MG63 (cell line): ENCODE results near the gene ATP8B4. TPM values are rescaled to one million over a fixed set of nuclear protein-coding genes. Genes with fewer than 3 reads are reported as not detected.

ENCODE experiments used
- DNase-seq: peaks from one replicate; pipeline ENCODE4 v3.0.0-alpha.2; 2020
- H3K27me3 ChIP-seq: fragments of 250-450 bp; sonication (Bioruptor Pico); 2 replicates; pipeline ENCODE4 v1.5.1; 2020; ENCODE audit warnings: mild to moderate bottlenecking, moderate library complexity
- H3K36me3 ChIP-seq: fragments of 250-450 bp; sonication (Bioruptor Pico); 2 replicates; pipeline ENCODE4 v1.5.1; 2020; ENCODE audit warnings: mild to moderate bottlenecking, moderate library complexity
- H3K4me3 ChIP-seq: fragments of 250-450 bp; sonication (Bioruptor Pico); 2 replicates; pipeline ENCODE4 v1.5.1; 2020; ENCODE audit warnings: mild to moderate bottlenecking, moderate library complexity
- H3K9me3 ChIP-seq: fragments of 250-450 bp; sonication (Bioruptor Pico); 2 replicates; pipeline ENCODE4 v1.5.1; 2020; ENCODE audit warnings: mild to moderate bottlenecking, moderate library complexity
- total RNA-seq: library from RNA; depleted of rRNA; stranded (reverse); fragments of >200 nt; shearing (Covaris generic); gene quantifications from 2 replicates; pipeline ENCODE4 v1.2.3, GENCODE V29; 2014; ENCODE audit warnings: low replicate concordance

Gene ATP8B4
- total RNA-seq, 1 experiment from 2014 or later: not detected

DNA sequence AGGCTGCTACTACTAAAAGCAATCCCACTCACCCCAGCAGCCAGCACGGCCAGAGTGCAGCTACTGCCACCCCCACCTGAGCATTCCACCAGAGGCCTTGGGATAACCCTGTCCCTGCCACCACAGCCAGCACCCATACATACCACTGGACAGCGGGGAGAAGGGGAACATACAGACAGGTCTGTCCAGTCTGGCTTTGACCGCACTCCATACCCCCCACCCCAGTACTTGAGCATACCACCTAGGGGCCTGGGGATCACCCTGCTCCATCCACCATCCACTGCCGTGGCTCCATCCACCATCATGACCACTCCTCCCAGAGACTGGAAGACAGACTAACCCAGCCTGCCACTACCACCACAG, 210.1 kb downstream of the ATP8B4 start:
- Histone ChIP-seq H3K4me3 (no peak overlapping the region), H3K36me3 (no peaks in the 10 kb centered on the region), H3K27me3 (no peaks in the 10 kb centered on the region), H3K9me3 (peaks cover 9% of the 10 kb centered on the region)
- no peak for DNase-seq

DNA sequence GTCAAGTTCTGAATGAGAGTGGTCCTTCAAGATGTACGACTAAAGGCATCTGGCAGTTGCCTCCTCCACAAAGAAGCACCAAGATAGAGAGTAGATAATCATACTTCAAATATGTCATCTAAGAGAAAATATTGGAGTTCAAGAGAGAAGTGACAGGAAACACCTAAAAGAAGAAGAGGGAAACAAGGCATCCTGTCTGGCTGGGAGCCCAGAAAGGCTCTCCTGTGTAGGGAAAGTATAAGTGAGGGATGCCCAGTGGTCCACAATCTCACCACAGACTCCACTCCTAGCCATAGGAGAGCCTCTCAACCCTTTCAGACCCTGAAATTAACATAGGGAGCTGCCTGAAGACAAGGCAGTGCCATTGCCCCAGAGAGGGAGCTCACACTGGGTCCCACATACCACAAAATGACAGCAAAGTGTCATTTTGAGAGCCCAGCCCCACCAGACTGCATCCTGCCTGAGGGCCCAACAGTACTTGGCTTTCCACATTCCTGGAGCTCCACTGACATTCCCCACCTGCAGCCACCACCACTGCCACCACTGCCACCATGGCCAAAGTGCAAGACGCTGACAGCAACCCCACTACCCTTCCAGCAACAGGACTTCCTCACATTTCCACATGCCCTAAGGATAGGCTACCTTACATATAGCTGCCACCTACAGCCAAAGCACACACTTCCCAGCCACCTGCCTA, 210.6 kb downstream of the ATP8B4 start:
- peaks cover 9% of the 10 kb centered on the region for H3K9me3 ChIP-seq
- no peak for DNase-seq
- H3K27me3 ChIP-seq: no peaks in the 10 kb centered on the region
- no peaks in the 10 kb centered on the region for H3K36me3 ChIP-seq
- H3K4me3 ChIP-seq: no peak overlapping the region

DNA sequence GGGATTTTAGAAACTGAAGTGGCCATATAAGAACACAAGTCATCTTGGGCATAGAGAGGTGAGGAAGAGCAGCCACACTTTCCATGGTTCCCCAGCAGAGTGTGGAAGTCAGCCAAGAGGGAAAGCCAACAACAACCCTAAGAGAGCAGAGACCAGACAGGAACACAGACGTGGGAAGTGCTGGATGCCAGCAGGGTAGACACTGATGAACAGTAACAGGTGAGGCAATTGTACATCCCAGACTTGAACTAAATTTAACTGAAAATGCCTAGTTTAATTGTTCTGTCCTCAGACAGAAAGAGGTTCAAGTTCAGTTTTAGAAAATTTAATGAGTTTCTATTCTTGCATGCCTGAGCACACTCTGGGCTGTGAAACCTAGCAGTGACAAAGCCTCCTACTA, 212.1 kb downstream of the ATP8B4 start:
- no peak for DNase-seq
- H3K4me3 ChIP-seq: no peak overlapping the region
- H3K27me3 ChIP-seq: no peaks in the 10 kb centered on the region
- no peaks in the 10 kb centered on the region for H3K36me3 ChIP-seq
- H3K9me3 ChIP-seq: peaks cover 7% of the 10 kb centered on the region

- no peak for DNase-seq
- no peaks in the 10 kb centered on the region for H3K27me3 ChIP-seq
- no peak overlapping the region for H3K4me3 ChIP-seq
- no peaks in the 10 kb centered on the region; the same call in 1 of the 2 replicates for H3K9me3 ChIP-seq
- no peaks in the 10 kb centered on the region for H3K36me3 ChIP-seq
Observed at GRCh38 chr15:49905221-49905620, 213.8 kb downstream of the ATP8B4 start.

DNA sequence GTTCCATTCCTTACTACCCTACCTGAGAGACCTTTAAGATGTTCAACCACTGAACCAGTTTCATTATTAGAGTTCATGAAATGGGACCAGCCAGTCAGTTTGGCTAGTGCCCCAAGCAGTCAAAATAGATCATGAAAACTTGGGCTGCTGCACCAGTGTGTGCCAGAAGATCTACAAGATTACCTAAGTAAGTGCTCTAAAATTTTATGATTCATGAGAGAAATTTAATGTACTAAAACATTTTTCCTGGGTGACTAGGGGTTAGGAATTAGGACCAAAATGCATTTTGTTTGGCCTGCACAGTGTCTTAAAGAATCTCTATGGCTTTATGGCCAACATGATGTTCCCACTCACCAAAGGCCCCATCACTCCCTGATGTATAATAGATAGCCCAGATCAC, 214.7 kb downstream of the ATP8B4 start:
- no peaks in the 10 kb centered on the region for H3K27me3 ChIP-seq
- DNase-seq: peak; percentile 28
- no peak overlapping the region for H3K4me3 ChIP-seq
- no peaks in the 10 kb centered on the region; the same call in 1 of the 2 replicates for H3K9me3 ChIP-seq
- no peaks in the 10 kb centered on the region for H3K36me3 ChIP-seq

DNA sequence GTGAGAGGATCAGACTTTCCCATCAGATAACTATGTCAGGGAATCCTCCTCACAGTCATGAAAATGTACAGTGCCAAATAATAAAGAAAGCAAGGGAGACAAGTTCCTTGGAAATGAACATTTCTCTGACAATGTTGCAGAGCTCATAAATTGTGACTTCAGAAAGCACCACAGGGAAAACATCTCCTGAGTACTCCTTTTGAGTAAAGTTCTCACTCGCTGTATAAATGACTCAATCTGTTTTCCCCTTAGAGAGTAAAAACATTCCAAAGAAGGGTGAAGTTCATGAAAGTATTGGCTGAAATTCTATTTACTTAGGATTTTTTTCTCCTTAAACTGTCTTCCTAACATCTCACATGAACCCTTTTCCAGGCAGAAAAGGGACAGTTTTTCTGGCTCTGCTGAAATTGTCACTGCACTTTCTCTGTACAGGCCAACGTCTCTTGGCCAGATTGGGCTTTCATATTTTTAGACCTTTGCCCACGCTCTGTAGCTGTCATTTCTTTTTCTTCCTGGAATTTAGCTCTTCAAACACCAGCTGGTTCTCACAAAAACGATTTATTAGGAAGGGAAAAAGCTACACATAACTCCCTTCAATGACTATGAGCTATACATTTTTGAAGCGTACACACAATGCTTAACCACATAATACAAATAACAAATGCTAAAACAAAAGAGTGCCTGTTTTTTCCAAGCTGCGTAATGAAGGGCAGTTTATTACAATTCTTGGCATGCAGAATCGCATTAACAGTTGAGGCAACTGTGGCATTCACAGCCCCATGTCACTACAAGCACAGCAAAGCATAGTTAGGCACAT, 216.1 kb downstream of the ATP8B4 start:
- Histone ChIP-seq H3K9me3 (no peaks in the 10 kb centered on the region; the same call in 1 of the 2 replicates), H3K36me3 (no peaks in the 10 kb centered on the region), H3K4me3 (no peak overlapping the region), H3K27me3 (no peaks in the 10 kb centered on the region)
- no peak for DNase-seq

- H3K4me3 ChIP-seq: no peak overlapping the region
- DNase-seq: no peak
Observed at GRCh38 chr15:49901996-49902684, 216.9 kb downstream of the ATP8B4 start.

DNA sequence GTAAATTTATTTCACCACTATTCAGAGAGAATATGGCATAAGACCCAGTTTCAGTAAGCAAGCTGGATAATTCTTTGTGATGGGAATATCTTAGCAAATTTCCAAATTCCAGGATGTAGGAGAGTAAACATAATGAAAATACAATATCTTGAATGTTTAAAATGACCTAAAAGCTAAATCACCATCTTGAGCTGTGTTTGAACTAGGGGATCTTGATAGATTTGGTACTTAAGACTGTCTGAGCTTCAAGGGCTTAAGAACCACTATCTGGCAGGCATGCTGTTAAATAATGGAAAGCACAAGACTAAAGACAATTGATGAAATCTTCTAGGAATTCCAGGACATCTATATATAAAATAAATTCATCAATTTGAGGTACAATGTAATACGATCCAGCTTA, 217.7 kb downstream of the ATP8B4 start:
- no peak overlapping the region for H3K4me3 ChIP-seq
- no peaks in the 10 kb centered on the region; the same call in 1 of the 2 replicates for H3K9me3 ChIP-seq
- DNase-seq: no peak
- H3K36me3 ChIP-seq: no peaks in the 10 kb centered on the region
- no peaks in the 10 kb centered on the region for H3K27me3 ChIP-seq

More at GRCh38 chr15:49901996-49902684, 216.9 kb downstream of the ATP8B4 start:
- H3K36me3 ChIP-seq: no peaks in the 10 kb centered on the region
- no peaks in the 10 kb centered on the region; the same call in 1 of the 2 replicates for H3K9me3 ChIP-seq
- no peaks in the 10 kb centered on the region for H3K27me3 ChIP-seq

DNA sequence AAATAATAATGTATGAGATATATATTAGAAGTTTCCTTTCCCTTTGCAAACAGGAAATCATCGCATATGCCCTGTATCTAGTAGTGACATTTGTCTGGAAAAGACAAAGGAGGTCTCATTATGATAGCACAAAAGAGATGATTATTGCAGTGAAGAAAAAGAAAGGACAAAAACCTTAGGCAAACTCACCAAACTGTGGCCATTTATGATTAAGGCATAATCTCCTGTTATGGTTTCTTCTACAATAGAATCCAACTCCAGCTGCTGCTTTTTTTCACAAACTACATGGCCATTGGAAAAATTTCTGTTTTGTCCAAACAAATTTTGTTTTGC, 218.2 kb downstream of the ATP8B4 start:
- no peaks in the 10 kb centered on the region for H3K27me3 ChIP-seq
- H3K36me3 ChIP-seq: no peaks in the 10 kb centered on the region
- no peak overlapping the region for H3K4me3 ChIP-seq
- no peak for DNase-seq
- H3K9me3 ChIP-seq: no peaks in the 10 kb centered on the region

DNA sequence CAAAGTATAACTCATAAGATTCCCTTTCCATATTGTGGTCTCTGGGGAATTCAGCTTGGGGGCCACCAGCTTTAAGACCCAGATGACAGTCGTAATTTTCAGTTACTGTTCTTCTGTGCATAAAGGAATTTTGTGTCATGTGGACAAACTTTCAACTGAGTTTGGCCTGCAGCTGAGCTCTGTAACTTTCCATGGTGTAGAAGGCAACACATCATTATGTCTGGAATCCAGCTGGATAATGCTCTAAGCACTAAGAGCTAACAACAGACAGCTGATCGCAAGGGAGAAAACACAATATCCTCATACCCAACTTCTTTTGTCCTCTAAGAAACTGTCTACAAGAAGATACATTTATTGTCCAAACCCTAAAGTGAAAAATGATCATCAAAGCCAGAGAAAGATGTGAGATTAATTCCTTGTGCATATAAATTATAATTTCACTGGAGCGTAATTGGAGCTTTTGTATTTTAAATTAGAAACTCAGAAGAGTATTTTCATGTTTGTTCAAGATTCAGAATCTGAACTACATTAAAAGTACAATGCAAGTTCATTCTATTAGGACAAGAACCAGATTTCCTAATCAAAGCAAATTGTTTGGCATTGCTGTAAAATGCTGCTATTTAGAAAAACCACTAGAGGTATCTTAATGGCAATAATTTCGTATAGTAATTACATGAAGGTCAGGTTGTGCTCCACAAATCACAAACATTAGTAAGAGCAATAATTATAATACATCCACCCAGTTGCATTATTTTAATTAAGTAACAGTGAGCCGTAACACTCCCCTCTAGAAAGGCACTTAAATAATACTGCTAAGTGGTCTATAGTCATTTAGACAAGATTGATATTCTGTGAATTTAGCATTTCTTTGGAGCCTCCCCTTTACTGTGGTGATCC, 218.8 kb downstream of the ATP8B4 start:
- Histone ChIP-seq H3K27me3 (no peaks in the 10 kb centered on the region), H3K4me3 (no peak overlapping the region), H3K9me3 (no peaks in the 10 kb centered on the region), H3K36me3 (no peaks in the 10 kb centered on the region)
- no peak for DNase-seq

DNA sequence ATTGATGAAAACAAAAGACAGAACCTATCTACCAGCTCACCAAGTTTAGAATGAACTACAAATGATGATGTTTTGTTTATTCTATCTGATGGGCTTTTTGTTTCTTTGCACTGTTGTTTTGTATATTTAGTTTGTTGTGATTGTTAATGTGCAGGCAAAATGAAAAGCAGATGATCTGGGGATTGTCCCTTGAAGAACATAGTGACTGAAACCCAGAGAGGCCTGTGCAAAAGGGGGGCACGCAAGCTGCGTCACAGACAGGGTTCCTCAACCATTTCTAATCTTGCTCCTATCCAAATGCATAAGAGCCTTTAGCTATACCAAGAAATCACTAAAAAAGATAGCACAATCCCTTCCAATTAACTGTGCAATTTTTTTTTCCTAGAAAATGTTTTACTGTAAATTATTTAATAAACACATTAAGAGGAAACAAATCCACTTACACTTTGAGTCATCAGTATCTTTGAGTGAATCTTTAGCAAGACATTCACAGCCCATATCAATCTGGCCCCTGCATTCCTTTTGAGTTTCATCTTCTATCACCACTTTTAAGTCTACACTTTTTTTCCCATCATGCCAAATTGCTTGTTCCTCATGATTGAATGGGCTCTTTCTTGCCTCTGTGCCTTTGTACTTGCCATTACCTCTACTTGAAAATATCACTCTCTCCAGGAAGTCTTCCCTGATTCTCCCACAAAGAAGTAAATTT, 220.3 kb downstream of the ATP8B4 start:
- no peak overlapping the region for H3K4me3 ChIP-seq
- no peaks in the 10 kb centered on the region for H3K36me3 ChIP-seq

DNA sequence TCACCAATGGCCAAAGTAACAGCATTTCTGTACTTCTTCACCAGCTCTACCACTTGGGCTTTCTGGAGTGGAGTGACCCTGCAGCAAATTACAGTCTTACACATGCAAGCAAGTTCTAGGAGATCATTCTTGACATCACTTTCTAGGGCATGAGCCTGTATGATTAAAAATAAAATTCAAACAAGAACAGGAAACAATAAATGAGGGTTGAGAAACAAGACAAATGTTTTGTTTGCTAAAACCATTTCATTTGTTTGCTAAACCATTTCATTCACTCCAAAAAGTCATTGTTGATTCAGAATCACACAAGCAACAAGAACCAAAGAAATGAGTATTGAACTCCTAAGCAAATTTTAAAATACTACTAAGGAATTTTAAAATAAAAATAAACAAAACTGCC, 220.9 kb downstream of the ATP8B4 start:
- Histone ChIP-seq H3K36me3 (no peaks in the 10 kb centered on the region), H3K4me3 (no peak overlapping the region), H3K27me3 (no peaks in the 10 kb centered on the region), H3K9me3 (no peaks in the 10 kb centered on the region)
- no peak for DNase-seq

More for the DNA sequence above, 220.3 kb downstream of the ATP8B4 start:
- no peaks in the 10 kb centered on the region for H3K27me3 ChIP-seq
- H3K9me3 ChIP-seq: no peaks in the 10 kb centered on the region
- no peak for DNase-seq

DNA sequence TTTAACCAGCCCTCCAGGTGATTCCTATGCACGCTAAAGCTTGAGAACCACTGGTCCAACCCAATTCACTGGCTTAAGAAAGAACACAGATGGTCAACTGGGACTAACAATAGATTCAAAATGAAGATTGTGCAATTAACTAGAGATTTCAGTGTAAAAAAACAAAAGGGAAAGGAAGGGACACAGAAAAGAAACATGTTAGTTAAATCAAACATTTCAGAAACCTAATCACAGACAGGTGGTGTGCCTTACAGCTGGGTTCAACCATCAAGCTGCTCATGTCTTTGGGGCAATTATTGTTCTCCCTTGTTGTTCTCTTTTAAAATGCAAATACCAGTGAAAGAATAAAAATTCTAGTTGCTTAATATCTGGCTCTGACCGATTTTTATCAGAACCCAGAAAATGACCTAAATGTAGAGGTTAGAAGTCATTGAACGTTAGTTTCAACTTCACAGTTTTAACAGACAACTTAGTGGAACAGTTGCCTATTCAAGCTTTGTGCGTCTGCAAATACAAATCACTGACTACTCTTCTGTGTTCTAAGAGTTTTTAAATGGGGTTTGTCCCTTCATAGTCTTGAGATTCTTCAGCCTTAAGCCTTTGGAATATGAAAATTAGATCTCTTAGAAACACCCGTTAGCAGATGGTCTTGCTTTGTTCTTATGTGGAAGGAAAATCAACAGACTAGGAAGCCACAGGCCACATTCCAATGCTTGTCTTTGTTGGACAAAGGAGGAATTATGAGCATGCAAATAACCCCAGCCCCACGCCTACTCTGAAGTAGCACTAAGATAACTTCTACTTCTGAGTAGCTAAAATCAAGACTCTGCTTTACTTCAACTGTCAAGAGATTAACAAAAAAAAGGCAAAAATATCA, 223.4 kb downstream of the ATP8B4 start:
- DNase-seq: no peak
- no peak overlapping the region for H3K4me3 ChIP-seq
- no peaks in the 10 kb centered on the region for H3K27me3 ChIP-seq
- no peaks in the 10 kb centered on the region for H3K36me3 ChIP-seq
- H3K9me3 ChIP-seq: no peaks in the 10 kb centered on the region

DNA sequence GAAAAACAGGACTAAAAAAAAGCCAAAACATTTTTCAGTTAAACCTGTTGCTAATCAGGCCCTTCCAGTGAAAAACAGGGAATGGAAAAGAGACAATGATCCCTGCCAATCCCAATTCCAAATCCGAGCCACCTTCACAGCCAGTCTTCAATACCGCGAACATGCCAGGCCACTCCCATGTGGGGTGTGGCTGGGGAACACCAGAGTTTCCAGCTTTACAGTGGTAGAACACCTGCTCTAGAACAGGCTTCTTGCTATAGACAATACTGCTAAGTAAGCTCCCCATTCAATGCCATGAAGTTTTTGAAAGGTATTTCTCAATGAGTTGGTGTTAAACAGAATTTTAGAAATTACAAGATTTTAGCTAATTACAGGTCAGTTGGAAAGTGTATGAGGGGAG, 228.3 kb downstream of the ATP8B4 start:
- no peak for DNase-seq
- H3K36me3 ChIP-seq: no peaks in the 10 kb centered on the region
- H3K27me3 ChIP-seq: no peaks in the 10 kb centered on the region
- no peak overlapping the region for H3K4me3 ChIP-seq
- H3K9me3 ChIP-seq: no peaks in the 10 kb centered on the region

DNA sequence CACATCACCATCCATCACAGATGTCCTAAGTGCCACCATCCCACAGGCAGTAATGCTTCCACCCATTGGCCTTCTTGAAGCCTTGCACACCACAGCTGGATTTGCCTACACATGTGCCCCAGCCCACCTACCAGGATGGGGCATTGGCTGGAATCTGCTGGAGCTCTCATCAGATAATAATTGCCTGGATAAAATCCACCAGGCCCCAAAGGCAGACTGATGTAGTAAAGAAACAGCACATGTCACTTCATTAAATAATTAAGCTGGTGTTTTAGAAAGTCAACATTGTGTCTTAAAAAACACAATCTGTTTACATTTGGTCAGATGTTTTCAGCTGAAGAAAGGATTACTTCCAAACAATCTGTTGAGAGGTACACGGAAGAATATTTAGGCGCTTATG, 229.5 kb downstream of the ATP8B4 start:
- DNase-seq: no peak
- no peaks in the 10 kb centered on the region for H3K27me3 ChIP-seq
- H3K4me3 ChIP-seq: no peak overlapping the region
- H3K9me3 ChIP-seq: no peaks in the 10 kb centered on the region
- no peaks in the 10 kb centered on the region for H3K36me3 ChIP-seq
